GM19452 (cell line): ENCODE data around the gene LIM2.
A peak's percentile ranks its signal among the peaks of the same experiment; 100 is the strongest.

ENCODE experiments used
- ATAC-seq: cut with Tn5 transposase; IDR thresholded peaks from one replicate; pipeline ENCODE4 v1.9.1; 2021; ENCODE audit not compliant: unreplicated experiment

The LIM2 gene

GRCh38 chr19:51366389-51367254 lies 21.2 kb downstream of the LIM2 start:
- peak; percentile 43 for ATAC-seq

- no peak for ATAC-seq
These were observed 21.8 kb downstream of the LIM2 start, which contains the start of gene ETFB for GRCh38 chr19:51365965-51366388. ETFB (minus strand) TSS chr19:51366388; CDS start chr19:51366326, 62 bp downstream.

- ATAC-seq: no peak
These were observed 22.4 kb downstream of the LIM2 start for GRCh38 chr19:51365211-51365964.

GRCh38 chr19:51364200-51365106 lies 23.3 kb downstream of the LIM2 start:
- ATAC-seq: no peak

GRCh38 chr19:51361239-51361638 lies 26.5 kb downstream of the LIM2 start:
- ATAC-seq: no peak

GRCh38 chr19:51359294-51359693 lies 28.5 kb downstream of the LIM2 start:
- no peak for ATAC-seq

GRCh38 chr19:51357952-51358351 lies 29.8 kb downstream of the LIM2 start:
- no peak for ATAC-seq

- ATAC-seq: no peak
These were observed 31.5 kb downstream of the LIM2 start for GRCh38 chr19:51356159-51356801.

GRCh38 chr19:51354742-51355148 lies 33.0 kb downstream of the LIM2 start:
- ATAC-seq: no peak

- no peak for ATAC-seq
These were observed 33.6 kb downstream of the LIM2 start for GRCh38 chr19:51354103-51354741.

- ATAC-seq: no peak
These were observed 34.9 kb downstream of the LIM2 start for GRCh38 chr19:51352783-51353360.

GRCh38 chr19:51351266-51351990 lies 36.3 kb downstream of the LIM2 start:
- ATAC-seq: no peak

- ATAC-seq: no peak
These were observed 40.4 kb downstream of the LIM2 start for GRCh38 chr19:51347209-51347928.

GRCh38 chr19:51346742-51347141 lies 41.0 kb downstream of the LIM2 start:
- no peak for ATAC-seq

- no peak for ATAC-seq
These were observed 42.6 kb downstream of the LIM2 start for GRCh38 chr19:51345076-51345620.

GRCh38 chr19:51342631-51343569 lies 44.9 kb downstream of the LIM2 start:
- no peak for ATAC-seq
